K562 treated with DMSO at 1 percent for 24 hours (cell line): ENCODE data around the gene COX7A2. TPM values are rescaled to one million over a fixed set of nuclear protein-coding genes. Genes with fewer than 3 reads are reported as not detected.

Experiments
- total RNA-seq: library from RNA; unstranded; fragments of 300-600 nt; gene quantifications from 2 replicates; pipeline ENCODE4 v1.2.3, GENCODE V29; 2022; ENCODE audit warnings: low read depth; ENCODE audit not compliant: insufficient read depth

COX7A2 gene, protein sequence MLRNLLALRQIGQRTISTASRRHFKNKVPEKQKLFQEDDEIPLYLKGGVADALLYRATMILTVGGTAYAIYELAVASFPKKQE
- total RNA-seq = 249 and 309 TPM in 2 replicates

DNA sequence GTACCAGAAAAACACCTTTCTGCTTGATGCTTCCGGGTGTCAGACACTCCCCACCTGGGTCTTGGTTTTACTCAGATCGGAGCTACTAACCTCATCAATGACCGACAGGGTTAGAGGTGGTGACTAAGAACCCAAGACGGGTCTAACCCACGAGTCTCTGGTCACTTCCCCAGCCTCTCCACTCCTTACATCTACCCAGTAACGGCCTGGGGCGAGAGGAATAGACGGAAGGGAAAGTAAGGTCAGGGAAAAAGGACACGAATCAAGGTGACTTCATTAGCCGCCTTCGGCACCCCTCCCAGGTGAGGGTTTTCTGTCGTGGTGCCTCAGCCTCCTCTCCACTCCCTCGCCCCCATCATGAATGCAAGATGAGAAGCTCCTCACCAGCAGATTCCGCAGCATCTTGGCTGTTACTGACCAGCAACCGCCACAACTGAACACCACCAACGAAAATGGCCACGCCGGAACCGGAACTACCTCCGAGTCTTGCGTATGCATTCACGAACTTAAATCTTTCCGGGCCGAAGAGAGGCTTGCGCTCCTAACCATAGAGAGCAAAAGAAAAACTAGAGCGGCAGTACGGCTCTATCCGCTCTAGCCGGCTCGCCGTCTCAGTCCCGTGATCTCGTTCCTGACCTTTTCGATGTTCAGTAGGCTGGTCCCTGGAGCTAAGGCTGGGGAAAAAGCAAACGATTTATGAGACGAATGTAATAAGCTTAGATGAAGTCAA, at the start of gene COX7A2:
TSS of gene COX7A2 (minus strand) at position 469 of the 730 bp plus-strand sequence. CDS start at position 402, 67 bp downstream.

DNA sequence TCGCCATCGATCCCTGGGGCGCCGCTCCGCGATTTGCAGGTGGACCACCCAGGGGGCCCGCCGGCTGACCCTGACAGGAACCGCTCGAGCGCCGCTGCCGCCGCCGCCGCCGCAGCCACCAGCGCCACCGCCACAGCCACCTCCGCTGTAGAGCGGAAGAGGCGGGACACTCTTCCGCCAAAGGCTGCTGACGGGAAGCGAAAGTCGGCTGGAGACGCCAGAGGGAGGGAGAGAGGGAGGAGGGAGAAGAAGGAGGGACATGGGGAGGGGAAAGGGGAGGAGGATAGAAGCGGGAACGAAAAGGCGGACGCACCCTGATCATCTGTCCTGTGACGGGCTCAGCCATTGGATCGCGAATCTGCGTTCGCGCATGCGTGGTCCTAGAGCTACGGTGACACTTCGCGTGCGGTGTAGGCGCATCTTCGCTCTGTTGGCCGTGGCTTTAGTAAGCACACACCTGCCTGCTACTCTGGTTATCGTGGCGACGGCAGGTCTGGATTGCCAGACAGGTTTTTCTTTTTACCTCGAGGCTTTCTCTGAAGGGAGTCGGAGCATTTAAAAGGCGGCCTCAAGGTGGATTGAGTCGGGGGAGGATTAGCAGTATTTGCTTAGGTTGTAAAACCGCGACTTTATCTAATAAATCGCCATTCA, 41.2 kb upstream of the COX7A2 start, which contains the start of gene TMEM30A:
TSS of gene TMEM30A (minus strand) at position 161 of the 651 bp plus-strand sequence. CDS start at position 7, 154 bp downstream.

GRCh38 chr6:75205776-75206575, 37.6 kb downstream of the COX7A2 start, which contains the start of gene COL12A1:
TSS of gene COL12A1 (minus strand) at chr6:75206053. CDS start at chr6:75202792, 3,261 bp downstream.

Other genes starting within 250 kb of the COX7A2 start
- gene COL12A1, start 37.7 kb downstream of the COX7A2 start, total RNA-seq = not detected in 2 replicates
- gene TMEM30A, start 41.0 kb upstream of the COX7A2 start, total RNA-seq = 24.3 and 26.4 TPM in 2 replicates
- 0.34 and 0.45 TPM in 2 replicates for gene FILIP1, start 250.0 kb upstream of the COX7A2 start, total RNA-seq